GM12878 (cell line): ENCODE measurements around the gene NOM1. TPM values are rescaled to one million over a fixed set of nuclear protein-coding genes. Genes with fewer than 3 reads are reported as not detected.

Experiments
- ATAC-seq: fragments of 200-7000 bp; cut with Tn5 transposase; 3 replicates; pipeline ENCODE4 v1.9.1; 2020; ENCODE audit warnings: mild to moderate bottlenecking, moderate library complexity
- BruUV-seq: library from RNA; stranded (reverse); fragments of 400-500 nt; replicated peaks from 2 replicates; lab custom pipeline; 2021; lab: Mats Ljungman, UMichigan
- CTCF ChIA-PET: fragments of 300-600 bp; sonication (Branson Sonifier 250); formaldehyde crosslinking; extraction: SDS; loops from one replicate; lab custom pipeline; 2021; ENCODE audit warnings: inconsistent platforms; lab: Yijun Ruan, JAX
- POLR2A ChIA-PET: fragments of 350-600 bp; formaldehyde crosslinking; extraction: SDS; loops from one replicate; lab custom pipeline; 2021; ENCODE audit warnings: inconsistent platforms; lab: Charles Lee
- RAD21 ChIA-PET: fragments of 300-600 bp; sonication (Branson Sonifier 250); formaldehyde crosslinking; loops from one replicate; lab custom pipeline; 2023; ENCODE audit warnings: antibody characterized with exemption; ENCODE audit not compliant: unreplicated experiment; lab: Charles Lee
- SMC1A ChIA-PET: fragments of 300-600 bp; sonication (Branson Sonifier 250); formaldehyde crosslinking; loops from one replicate; lab custom pipeline; 2023; ENCODE audit not compliant: unreplicated experiment, uncharacterized antibody; lab: Charles Lee
- DNase-seq: peaks from one replicate; pipeline ENCODE4 v3.0.0-alpha.2; 2011; ENCODE audit warnings: low read depth, low spot score
- FAIRE-seq: peaks from 3 replicates; lab custom pipeline; 2011; peaks lifted over from hg19 to GRCh38; lab: Jason Lieb, UNC
- H2AFZ ChIP-seq: 2 replicates; pipeline ENCODE4 v1.6.0; 2011; ENCODE audit warnings: low read depth, low read length, control low read depth; ENCODE audit not compliant: control insufficient read depth
- H3K27ac ChIP-seq: 2 replicates; pipeline ENCODE4 v1.5.1; 2011; ENCODE audit warnings: control low read depth; ENCODE audit not compliant: control insufficient read depth, insufficient read depth
- H3K27me3 ChIP-seq, 2 experiments: replicated peaks in 1 of 2; 2 replicates each; pipeline versions ENCODE4 v1.6.0 to v1.6.1; 2011; ENCODE audit warnings: low read length in 1 of 2; ENCODE audit not compliant: control insufficient read depth in 2 of 2, insufficient read depth in 2 of 2
- H3K36me3 ChIP-seq, 2 experiments: 2 replicates each; pipeline ENCODE4 v1.5.1; 2011; ENCODE audit warnings: low read length in 1 of 2; ENCODE audit not compliant: control insufficient read depth in 2 of 2, insufficient read depth in 2 of 2
- H3K4me1 ChIP-seq: 2 replicates; pipeline ENCODE4 v1.6.1; 2011; ENCODE audit warnings: mild to moderate bottlenecking, low read length, moderate library complexity, mixed read lengths; ENCODE audit not compliant: control insufficient read depth, insufficient read depth
- H3K4me2 ChIP-seq: 2 replicates; pipeline ENCODE4 v1.6.0; 2011; ENCODE audit warnings: control low read depth; ENCODE audit not compliant: control insufficient read depth, insufficient read depth
- H3K4me3 ChIP-seq: fragments of 200-600 bp; sonication (generic); 2 replicates; pipeline ENCODE4 v1.5.1; 2016
- H3K79me2 ChIP-seq: 2 replicates; pipeline ENCODE4 v1.6.0; 2011; ENCODE audit warnings: low read length; ENCODE audit not compliant: control insufficient read depth, insufficient read depth
- H3K9ac ChIP-seq: 2 replicates; pipeline ENCODE4 v1.8.0; 2011; ENCODE audit warnings: low read length, control low read depth, mixed read lengths; ENCODE audit not compliant: control insufficient read depth, insufficient read depth
- H3K9me3 ChIP-seq: replicated peaks from 3 replicates; pipeline ENCODE4 v1.5.1; 2011; ENCODE audit warnings: mild to moderate bottlenecking, low read length; ENCODE audit not compliant: control insufficient read depth, insufficient read depth
- H4K20me1 ChIP-seq: 2 replicates; pipeline ENCODE4 v1.6.0; 2011; ENCODE audit not compliant: control insufficient read depth, insufficient read depth
- ASH2L ChIP-seq: fragments of 300-600, 200-600 bp; sonication (generic); IDR thresholded peaks from 2 replicates; pipeline ENCODE4 v1.6.1; 2017; ENCODE audit warnings: low read depth, mild to moderate bottlenecking, borderline replicate concordance
- BMI1 ChIP-seq: fragments of 450-650 bp; IDR thresholded peaks from 2 replicates; pipeline ENCODE4 v1.6.1; 2016; ENCODE audit warnings: mild to moderate bottlenecking, moderate library complexity, borderline replicate concordance
- CEBPZ ChIP-seq: fragments of 150-350 bp; IDR thresholded peaks from 2 replicates; pipeline ENCODE4 v1.6.1; 2016; ENCODE audit warnings: low read depth, low read length
- GATAD2B ChIP-seq: fragments of 450-650 bp; conservative IDR thresholded peaks from 2 replicates; pipeline ENCODE4 v1.6.1; 2017; ENCODE audit warnings: low read depth, mild to moderate bottlenecking, moderate library complexity
- whole genome bisulfite sequencing: methylation state at CpG from one replicate; pipeline ENCODE4 v1.1.6; 2016; ENCODE audit warnings: low lambda C conversion rate; ENCODE audit not compliant: insufficient replicate concordance, insufficient coverage; ENCODE audit errors: missing lambda C conversion rate; 5-methylcytosine and 5-hydroxymethylcytosine counted together
- in situ Hi-C: fragments of 300-500 bp; cut with MboI; formaldehyde crosslinking; loops from 9 replicates; pipeline ENCODE4 v1.14.3; 2018; ENCODE audit warnings: mixed read lengths
- intact Hi-C: fragments of 100-400 bp; cut with micrococcal nuclease; formaldehyde crosslinking; loops from one replicate; pipeline ENCODE4 v1.14.2; 2022; ENCODE audit not compliant: unreplicated experiment
- polyA plus RNA-seq, 11 experiments: library from polyadenylated mRNA; depleted of rRNA in 4 of 11; unstranded in 6 of 11; stranded (reverse) in 5 of 11; fragments of >200 nt; fragmentation: Nextera tagmentation in 4 of 11; fragmentation: Illumina TruSeq in 1 of 11; extraction: Ambion mirVana in 4 of 11; extraction: Trizol in 1 of 11; gene quantifications; 1 replicate in 1 of 11; 2 replicates in 10 of 11; pipeline versions ENCODE4 v1.2.1 to v1.2.3, GENCODE V29; 2011 to 2016; ENCODE audit warnings: inconsistent platforms in 2 of 11, missing spikeins in 2 of 11, low read depth in 1 of 11
- total RNA-seq, 4 experiments: library from RNA; depleted of rRNA in 3 of 4; stranded (reverse); fragments of >200 nt in 3 of 4; fragmentation: Illumina TruSeq in 1 of 4; extraction: Trizol in 1 of 4; gene quantifications; 2 replicates each; pipeline versions ENCODE4 v1.2.1 to v1.2.3, GENCODE V29; 2013 to 2021

The NOM1 gene
- total and polyA plus RNA-seq, 10 of the 15 experiments (the other 5 are each of a cell fraction or from before 2014, with no cell fraction given): 2.9 to 21.3 (median 17.8) TPM

GRCh38 chr7:156993021-156993924 lies 43.8 kb downstream of the NOM1 start:
- H2AFZ ChIP-seq: no peak overlapping the region
- no peak overlapping the region for H3K4me2 ChIP-seq
- BruUV-seq: no TSS peak
- H3K27ac ChIP-seq: no peak overlapping the region
- no peaks in the 10 kb centered on the region for H3K9me3 ChIP-seq
- no peak for TF ChIP-seq ASH2L
- TF ChIP-seq, all 136 proteins: peak for 0
- ATAC-seq: no peak
- no peak for FAIRE-seq
- Histone ChIP-seq H4K20me1 (no peaks in the 10 kb centered on the region), H3K79me2 (no peaks in the 10 kb centered on the region), H3K4me3 (no peak overlapping the region), H3K27me3 (no peaks in the 10 kb centered on the region; a peak in 1 of 4 replicates), H3K9ac (no peak overlapping the region), H3K36me3 (no peaks in the 10 kb centered on the region), H3K4me1 (no peaks in the 10 kb centered on the region)
- intact Hi-C loops: no loop called here
- in situ Hi-C loops: no loop called here
- ChIA-PET SMC1A (no interaction called here), RAD21 (interaction anchor here (1.3 kb wide), 1 partner anchor 27 kb away, joined by 3 read pairs; no protein-coding TSS in a partner anchor), POLR2A (no interaction called here), CTCF (interaction anchor here (0.7 kb wide), 1 partner anchor 42 kb away, joined by 5 read pairs; no protein-coding TSS in a partner anchor)
- 48% methylated on average over 32 of the region's 32 CpGs for WGBS
- DNase-seq: no peak

- intact Hi-C loops: no loop called here
- SMC1A ChIA-PET: no interaction called here
- RAD21 ChIA-PET: interaction anchor here (1.3 kb wide), 1 partner anchor 27 kb away, joined by 3 read pairs; no protein-coding TSS in a partner anchor
These were observed 44.4 kb downstream of the NOM1 start for GRCh38 chr7:156993925-156994235.

More at GRCh38 chr7:156993925-156994235, 44.4 kb downstream of the NOM1 start:
- 54% methylated on average over 10 of the region's 10 CpGs for WGBS
- TF ChIP-seq CEBPZ: no peak
- TF ChIP-seq GATAD2B: no peak
- no peak for TF ChIP-seq BMI1
- Histone ChIP-seq H3K9me3 (no peaks in the 10 kb centered on the region), H2AFZ (no peak overlapping the region), H3K4me3 (no peak overlapping the region), H3K9ac (no peak overlapping the region), H4K20me1 (no peaks in the 10 kb centered on the region), H3K36me3 (no peaks in the 10 kb centered on the region), H3K79me2 (no peaks in the 10 kb centered on the region), H3K4me2 (no peak overlapping the region), H3K27me3 (no peaks in the 10 kb centered on the region; a peak in 1 of 4 replicates), H3K4me1 (no peaks in the 10 kb centered on the region), H3K27ac (no peak overlapping the region)
- in situ Hi-C loops: no loop called here
- DNase-seq: no peak
- POLR2A ChIA-PET: no interaction called here
- no peak for ATAC-seq
- no TSS peak for BruUV-seq
- no peak for FAIRE-seq
- CTCF ChIA-PET: interaction anchor here (0.7 kb wide), 1 partner anchor 42 kb away, joined by 5 read pairs; no protein-coding TSS in a partner anchor
